Measurements from ENCODE around the gene PTGES2.
A peak's percentile ranks its signal among the peaks of the same experiment; 100 is the strongest.
"Not testable (repeated sequence)": the region's sequence is repeated elsewhere in the genome, so short reads cannot be mapped to it uniquely, and the experiment has no call there.

The PTGES2 gene

DNA sequence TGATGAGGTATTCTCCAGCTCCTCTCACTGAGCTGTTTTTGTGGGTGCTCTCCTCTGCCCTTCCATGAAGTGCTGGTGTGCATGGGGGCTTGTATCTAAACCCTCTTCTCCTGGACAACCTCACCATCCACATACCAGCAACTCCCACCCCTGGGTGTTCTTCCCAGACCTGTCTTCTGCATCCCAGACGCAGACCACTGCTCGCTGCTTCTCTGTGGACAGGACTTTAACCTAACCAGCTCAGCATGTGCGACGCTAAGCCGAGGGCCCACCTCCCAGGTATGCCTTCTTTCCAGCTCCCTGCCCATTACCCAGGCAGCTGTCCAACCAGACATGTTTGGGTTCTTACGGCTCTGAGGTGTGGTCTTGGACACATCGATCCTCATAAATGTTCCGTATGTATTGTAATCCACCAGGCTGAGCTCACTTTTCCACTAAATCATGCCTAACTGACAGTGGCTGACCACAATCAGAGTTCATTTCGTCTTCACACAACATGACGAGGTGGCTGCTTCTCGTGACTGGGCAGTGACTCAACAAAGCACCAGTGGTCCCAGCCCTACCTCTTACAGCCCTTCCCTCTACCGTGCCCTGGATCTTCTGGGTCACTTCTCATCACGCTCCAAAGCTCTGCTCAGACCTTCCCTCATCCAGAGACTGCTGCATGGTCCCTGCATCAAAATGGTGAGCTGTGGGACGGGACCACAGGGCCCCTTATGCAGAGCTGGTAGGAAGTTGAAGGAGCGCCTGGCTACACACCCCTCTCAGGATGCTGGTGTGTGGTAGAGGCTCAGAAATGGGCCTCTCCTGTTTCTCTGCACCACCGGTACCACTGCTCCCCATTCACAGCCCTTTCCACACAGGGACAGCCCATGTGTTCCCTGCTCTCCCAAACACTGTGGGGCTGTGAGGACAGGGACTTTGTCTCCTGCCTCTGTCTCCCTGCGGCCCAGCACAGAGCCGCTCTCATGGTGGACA lies 9.6 kb upstream of the PTGES2 start:
- no peak for DNase-seq

DNA sequence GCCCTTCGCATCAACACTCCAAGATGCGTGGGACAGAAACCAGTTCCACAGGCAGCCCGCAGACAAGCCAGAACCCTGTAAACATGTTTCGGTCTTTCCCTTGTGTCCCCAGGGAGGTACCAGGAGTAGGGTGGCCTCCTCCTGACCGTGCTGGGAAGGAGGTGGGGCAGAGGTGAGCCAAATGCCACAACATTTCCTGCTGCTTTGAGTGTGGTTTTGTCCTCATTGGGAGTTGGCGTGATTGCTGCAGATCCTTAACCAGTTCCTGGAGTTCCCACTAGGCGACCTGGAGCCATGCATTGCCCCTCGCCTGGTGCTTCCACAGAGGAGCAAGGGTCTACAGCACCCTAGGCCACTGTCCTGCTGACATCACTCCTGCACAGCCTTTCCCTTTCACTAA lies 8.0 kb upstream of the PTGES2 start:
- not testable (repeated sequence) for DNase-seq

DNA sequence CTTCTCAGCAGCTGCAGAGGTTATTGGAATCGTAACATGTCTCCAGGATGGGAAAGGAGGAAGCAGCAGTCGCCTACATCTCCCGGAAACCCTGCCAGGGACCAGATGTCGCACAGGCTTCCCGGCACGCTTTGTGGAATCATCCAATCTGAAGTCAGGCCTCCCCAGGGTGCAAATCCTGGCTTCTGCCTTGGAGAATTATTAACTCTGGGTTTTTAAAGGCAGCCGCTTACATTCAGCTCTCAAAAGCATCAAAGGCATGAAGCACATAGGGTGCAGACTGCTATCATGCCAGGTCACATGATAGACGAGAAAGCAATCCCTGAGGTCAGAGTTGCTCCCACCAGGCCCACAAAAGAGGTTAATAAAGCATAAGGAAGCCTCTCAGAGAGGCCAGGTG lies 4.6 kb upstream of the PTGES2 start:
- not testable (repeated sequence) for DNase-seq

- not testable (repeated sequence) for DNase-seq
Observed at GRCh38 chr9:128131346-128131745, 3.8 kb upstream of the PTGES2 start.

DNA sequence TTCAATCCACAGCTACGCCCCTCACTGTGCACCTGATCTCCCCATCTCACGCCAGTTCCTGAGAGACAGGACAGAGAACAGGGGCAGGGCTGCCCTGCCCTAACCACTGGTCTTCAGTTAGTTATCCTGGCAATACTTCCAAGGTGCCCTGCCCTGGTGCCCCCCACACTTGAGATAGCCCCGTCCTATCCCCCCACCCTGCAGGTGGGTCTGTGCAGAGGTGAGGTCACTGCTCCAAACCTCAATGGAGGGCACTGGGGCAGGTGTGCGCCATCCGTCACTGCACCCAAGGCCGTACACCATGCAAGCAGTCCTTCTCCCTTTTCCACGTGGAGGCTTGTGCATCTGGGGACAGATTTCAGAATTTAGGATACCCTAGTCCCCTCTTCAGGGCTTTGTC lies 3.1 kb upstream of the PTGES2 start:
- DNase-seq: not testable (repeated sequence)

DNA sequence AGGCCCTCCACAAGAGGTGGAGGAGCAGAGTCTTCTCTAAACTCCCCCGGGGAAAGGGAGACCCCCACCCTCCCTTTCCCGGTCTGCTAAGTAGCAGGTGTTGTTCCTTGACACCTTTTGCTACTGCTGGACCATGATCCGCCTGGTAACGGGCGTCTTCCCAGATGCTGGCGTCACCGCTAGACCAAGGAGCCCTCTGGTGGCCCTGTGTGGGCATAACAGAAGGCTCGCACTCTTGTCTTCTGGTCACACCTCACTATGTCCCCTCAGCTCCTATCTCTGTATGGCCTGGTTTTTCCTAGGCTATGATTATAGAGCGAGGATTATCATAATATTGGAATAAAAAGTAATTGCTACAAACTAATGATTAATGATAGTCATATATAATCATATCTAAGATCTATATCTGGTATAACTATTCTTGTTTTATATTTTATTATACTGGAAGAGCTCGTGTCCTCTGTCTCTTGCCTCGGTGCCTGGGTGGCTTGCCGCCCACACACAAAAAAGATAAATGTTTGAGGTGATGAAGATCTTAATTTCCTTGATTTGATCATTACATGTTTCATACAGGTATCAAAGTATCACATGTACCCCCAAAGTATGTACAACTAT lies 2.6 kb upstream of the PTGES2 start:
- peak; percentile 58 for DNase-seq

- no peak for DNase-seq
Observed at GRCh38 chr9:128128836-128129590, 1.5 kb upstream of the PTGES2 start.

DNA sequence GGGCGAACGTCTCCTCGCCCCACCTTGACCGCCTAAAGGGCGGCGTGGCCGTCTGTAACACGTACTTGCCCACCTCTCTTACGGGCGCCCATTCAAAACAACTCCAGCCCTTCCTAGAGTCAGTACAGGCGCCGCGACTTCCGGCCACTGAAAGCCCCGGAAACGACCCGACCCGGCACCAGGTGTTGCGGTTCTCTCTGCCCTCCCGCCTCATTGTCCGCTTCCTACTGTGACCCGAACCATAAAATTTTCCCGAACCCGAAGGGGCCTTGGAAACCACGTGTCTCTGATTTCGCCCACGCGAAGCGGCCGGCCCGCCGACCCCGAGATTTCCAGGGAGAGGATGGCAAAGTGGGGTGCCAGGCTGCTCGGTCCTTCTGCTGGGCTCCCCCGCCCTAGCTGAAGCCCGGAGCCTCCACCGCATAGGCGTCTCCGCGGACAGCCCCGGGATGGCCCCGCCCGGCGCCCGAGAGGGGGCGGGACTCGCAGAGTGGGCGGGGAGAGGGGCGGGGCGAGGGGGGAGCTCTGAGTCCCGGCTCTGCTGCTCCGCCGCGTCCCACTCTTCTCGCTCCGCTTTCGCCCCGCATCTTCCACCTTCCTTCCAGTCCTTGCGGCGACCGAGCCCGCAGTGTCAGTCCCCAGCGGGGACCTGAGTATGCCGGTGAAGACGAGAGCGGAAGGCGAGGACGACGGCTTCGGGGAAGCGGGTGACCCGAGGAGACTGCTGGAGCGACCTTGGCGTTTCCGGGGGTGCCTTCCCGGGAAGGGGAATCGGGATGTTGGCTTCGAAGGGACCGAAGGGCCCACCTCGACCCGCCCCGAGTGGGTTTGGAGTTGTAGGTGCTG lies 684 bp upstream of the PTGES2 start:
- peak; percentile 82 for DNase-seq

DNA sequence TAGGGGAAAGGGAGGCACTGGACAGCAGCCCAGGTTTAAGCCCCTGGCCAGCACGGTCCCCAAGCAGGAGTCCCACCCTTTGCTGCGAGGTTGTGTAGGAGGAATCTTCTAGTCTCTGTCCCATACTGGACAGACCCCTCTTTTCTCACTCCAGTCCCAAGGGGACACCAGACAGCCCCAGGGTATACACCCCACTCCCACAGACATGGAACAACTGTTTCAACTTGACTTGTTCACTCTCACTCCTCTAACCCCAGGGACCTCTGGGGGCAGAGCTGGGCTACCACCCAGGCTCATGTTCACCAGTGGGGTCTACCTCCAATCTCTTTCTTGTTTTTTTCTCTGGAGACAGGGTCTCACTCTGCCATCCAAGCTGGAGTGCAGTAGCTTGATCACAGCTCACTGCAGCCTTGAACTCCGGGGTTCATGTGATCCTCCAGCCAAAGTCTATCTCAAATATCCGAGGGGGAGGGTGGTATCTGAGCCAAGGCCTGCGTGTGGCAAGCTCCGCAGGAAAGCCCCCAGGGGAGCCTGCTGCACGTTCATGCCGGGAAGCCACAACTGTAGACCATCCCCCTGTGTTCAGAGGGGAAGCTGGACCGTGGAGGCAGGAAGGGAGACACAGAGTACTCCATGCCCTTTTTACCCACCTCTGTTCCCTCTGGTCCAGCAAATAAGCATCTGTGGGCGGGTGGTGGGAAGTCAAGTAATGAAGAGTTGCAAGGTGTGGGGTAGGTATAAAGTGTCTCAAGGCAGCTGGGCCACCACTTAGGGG lies 1.8 kb downstream of the PTGES2 start:
- DNase-seq: no peak

- peak; percentile 37 for DNase-seq
Observed at GRCh38 chr9:128124873-128125579, 2.5 kb downstream of the PTGES2 start.

GRCh38 chr9:128124451-128124850 lies 3.1 kb downstream of the PTGES2 start:
- DNase-seq: no peak

DNA sequence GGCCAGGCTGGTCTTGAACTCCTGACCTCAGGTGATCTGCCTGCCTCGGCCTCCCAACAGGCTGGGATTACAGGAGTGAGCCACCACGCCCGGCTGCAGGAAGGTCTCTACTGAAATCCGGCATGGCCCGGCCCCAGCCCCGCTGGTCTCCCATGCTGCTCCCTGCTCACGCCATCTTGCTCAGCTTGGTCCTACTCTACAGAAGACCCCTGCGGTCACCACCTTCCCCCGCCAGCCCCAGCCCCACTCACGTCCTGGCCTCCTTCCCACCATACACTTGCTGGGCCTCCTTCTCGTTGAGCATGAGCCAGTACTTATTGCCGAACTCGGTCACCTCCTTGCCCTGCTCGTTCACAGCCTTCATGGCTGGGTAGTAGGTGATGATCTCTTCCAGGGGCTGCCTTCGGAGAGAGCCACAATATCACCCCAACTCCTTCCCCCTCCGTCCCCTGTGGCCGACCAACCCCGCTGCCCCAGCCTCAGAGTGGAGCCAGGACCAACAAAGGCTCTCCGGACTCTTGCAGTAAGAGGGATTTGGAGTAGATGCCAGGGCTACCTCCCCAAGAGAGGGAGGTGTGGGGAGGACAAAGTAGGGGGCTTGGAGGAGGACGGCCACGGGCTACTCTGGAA lies 4.0 kb downstream of the PTGES2 start:
- DNase-seq: no peak

- DNase-seq: no peak
Observed at GRCh38 chr9:128122809-128123175, 4.7 kb downstream of the PTGES2 start.

- no peak for DNase-seq
Observed at GRCh38 chr9:128121924-128122808, 5.4 kb downstream of the PTGES2 start.

DNA sequence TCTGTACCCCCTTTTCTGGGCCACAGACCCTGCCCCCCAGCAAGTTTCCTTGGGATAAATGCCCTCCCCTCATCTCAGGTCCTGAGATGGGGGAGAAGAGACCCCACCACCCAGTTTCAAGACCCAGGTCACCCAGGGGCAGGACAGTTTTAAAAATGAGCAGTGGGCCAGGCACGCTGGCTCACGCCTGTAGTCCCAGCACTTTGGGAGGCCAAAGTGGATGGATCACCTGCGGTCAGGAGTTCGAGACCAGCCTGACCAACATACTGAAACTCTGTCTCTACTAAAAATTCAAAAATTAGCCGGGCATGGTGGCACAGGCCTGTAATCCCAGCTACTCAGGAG lies 6.1 kb downstream of the PTGES2 start:
- DNase-seq: no peak

DNA sequence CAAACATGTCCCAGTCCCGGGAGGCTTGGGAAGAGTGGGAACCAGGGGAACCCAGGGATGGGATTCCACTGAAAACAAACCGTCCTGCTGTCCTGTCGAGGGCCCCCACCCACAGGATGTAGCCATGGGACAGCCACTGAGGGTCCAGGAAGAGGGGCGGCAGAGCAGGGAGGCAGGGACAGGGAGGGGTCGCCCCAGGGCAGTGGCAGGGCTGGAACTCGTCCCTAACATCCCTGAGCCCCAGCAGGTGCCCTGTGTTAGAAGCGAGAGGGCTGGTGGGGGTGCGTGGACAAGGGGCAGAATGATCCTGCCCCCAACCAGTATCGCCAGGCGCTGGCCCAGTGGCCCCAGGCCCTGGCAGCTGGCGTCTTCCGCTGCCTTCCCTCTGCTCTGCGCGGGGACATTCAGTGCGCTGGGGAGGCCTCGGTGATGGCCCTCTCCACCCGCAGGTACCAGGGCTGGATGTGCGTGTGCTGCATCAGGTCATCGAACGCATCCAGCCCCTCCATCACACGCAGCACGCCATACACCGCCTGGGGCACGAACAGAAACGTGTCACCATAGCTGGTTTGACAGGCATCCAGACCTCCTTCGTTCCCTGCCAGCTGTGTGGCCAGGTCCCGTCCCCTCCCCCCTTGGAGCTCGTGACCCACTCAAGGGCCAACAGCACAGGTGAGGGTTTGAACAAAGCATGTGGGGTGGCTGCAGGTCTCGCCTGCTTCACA lies 6.6 kb downstream of the PTGES2 start:
- DNase-seq: no peak

DNA sequence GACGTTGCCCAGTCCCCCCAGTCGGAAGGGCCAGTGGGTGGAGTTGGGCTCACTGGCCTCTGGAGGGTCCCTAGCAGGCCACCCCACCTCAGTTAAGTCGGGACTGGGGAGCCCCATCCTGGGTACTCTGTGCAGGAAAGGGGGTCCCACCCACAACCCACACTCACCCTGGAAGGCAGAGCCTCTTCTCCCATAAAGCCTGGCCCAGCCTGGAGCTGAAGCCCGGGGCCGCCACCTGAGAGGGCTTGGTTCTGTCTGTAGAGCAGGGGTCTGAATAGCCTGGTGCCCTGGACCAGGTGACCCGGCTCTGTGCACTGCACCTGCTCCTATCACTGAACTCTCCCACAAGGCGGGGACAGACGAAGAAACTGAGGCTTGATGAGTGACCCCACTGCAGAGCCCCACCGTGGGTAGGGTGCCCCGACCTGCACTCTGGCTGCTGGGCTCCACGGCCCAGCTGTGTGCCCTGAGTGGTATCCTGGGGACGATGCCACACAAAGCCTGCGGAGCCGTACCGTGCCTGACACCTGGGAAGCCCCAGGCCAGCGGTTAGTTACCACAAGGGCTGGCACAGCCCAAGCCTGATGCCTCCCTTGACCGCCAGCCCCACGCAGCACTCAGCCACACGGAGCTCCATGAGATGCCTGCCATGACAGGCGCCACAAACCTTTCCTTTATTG lies 7.3 kb downstream of the PTGES2 start:
- no peak for DNase-seq

GRCh38 chr9:128118971-128119665 lies 8.4 kb downstream of the PTGES2 start:
- DNase-seq: no peak
